ENCODE data around the gene FGF13.

The FGF13 gene

DNA sequence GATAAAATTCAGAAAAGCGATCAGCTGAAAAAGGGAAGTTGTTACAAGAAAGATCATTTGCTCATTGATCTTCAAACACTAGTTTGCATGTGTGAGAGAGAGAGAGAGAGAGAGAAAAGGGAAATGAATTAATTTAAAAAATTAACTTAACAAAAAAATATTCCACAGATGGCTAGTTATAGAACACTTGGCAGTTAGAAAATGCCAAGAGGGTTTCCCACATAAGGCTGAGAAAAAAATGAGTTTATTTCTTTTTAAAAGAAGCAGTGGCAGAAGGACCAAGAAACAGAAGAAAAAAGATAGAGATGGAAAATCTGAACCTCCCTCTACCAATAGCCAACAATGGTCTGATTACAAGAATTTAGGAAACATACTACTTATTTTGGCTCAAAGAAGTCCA is 47.1 kb downstream of the FGF13 start:
- TF ChIP-seq, protein P1, sequence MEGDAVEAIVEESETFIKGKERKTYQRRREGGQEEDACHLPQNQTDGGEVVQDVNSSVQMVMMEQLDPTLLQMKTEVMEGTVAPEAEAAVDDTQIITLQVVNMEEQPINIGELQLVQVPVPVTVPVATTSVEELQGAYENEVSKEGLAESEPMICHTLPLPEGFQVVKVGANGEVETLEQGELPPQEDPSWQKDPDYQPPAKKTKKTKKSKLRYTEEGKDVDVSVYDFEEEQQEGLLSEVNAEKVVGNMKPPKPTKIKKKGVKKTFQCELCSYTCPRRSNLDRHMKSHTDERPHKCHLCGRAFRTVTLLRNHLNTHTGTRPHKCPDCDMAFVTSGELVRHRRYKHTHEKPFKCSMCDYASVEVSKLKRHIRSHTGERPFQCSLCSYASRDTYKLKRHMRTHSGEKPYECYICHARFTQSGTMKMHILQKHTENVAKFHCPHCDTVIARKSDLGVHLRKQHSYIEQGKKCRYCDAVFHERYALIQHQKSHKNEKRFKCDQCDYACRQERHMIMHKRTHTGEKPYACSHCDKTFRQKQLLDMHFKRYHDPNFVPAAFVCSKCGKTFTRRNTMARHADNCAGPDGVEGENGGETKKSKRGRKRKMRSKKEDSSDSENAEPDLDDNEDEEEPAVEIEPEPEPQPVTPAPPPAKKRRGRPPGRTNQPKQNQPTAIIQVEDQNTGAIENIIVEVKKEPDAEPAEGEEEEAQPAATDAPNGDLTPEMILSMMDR (conservative IDR thresholded peaks at IDR 0.05): no peak
- TF ChIP-seq ZFX (IDR thresholded peaks at IDR 0.05): no peak
- H3K27ac ChIP-seq: no peak overlapping the region

- no peak overlapping the region for H3K27ac ChIP-seq
- TF ChIP-seq, protein P1 (conservative IDR thresholded peaks at IDR 0.05): no peak
- TF ChIP-seq ZFX (IDR thresholded peaks at IDR 0.05): no peak
Observed at GRCh38 chrX:138664016-138664415, 47.5 kb downstream of the FGF13 start.

DNA sequence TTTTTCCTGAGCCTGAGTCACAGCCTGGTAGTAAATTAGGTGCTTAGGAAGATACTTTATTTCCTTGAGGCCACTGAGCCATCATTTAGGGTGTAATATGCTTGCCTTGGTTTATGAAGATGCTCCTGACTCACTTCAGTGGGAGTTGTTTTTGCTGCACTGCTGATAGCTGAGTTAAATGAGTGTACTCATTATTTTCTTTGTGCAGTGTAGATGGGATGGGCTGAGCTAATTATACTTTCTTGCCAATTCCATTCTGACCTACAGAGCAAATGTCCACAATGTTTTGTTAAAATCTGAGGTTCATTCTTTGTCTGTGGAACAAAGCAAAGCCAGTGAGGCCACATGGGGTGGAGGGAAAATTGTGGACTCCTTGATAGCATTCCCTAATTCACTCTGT is 60.0 kb downstream of the FGF13 start:
- no peak for TF ChIP-seq ZFX (IDR thresholded peaks at IDR 0.05)
- TF ChIP-seq, protein P1 (conservative IDR thresholded peaks at IDR 0.05): no peak
- H3K27ac ChIP-seq: no peak overlapping the region

- no peak overlapping the region for H3K27ac ChIP-seq
- TF ChIP-seq, protein P1 (conservative IDR thresholded peaks at IDR 0.05): no peak
- TF ChIP-seq ZFX (IDR thresholded peaks at IDR 0.05): no peak
Observed at GRCh38 chrX:138648568-138648967, 62.9 kb downstream of the FGF13 start.

DNA sequence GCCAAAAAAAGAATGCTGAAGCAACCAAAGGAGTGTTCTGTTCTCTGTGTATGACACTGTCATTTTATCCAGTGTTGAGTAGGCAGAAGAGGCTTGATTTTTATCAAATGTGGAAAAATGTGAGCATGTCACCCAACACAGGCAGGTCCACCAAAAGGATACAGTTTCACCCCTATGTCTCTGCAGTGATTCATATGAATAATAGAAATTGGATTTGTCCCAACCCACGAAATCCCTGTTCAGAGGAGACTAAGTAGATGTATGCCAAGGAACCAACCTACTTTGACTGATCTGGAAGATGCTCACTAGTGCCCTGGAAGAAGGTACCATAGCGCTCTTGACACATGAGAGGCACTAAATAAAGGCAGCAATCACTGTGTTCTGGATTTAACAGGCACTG is 72.5 kb downstream of the FGF13 start:
- H3K27ac ChIP-seq: no peak overlapping the region
- TF ChIP-seq ZFX (IDR thresholded peaks at IDR 0.05): no peak
- TF ChIP-seq, protein P1 (conservative IDR thresholded peaks at IDR 0.05): no peak
